ENCODE results near the gene CDON.

GRCh38 chr11:125977333-125977732 lies 85.3 kb downstream of the CDON start:
- TF ChIP-seq, protein P1, sequence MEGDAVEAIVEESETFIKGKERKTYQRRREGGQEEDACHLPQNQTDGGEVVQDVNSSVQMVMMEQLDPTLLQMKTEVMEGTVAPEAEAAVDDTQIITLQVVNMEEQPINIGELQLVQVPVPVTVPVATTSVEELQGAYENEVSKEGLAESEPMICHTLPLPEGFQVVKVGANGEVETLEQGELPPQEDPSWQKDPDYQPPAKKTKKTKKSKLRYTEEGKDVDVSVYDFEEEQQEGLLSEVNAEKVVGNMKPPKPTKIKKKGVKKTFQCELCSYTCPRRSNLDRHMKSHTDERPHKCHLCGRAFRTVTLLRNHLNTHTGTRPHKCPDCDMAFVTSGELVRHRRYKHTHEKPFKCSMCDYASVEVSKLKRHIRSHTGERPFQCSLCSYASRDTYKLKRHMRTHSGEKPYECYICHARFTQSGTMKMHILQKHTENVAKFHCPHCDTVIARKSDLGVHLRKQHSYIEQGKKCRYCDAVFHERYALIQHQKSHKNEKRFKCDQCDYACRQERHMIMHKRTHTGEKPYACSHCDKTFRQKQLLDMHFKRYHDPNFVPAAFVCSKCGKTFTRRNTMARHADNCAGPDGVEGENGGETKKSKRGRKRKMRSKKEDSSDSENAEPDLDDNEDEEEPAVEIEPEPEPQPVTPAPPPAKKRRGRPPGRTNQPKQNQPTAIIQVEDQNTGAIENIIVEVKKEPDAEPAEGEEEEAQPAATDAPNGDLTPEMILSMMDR (conservative IDR thresholded peaks at IDR 0.05; ENCODE audit: low read depth, low read length): no peak
- TF ChIP-seq EZH2 (IDR thresholded peaks at IDR 0.05; ENCODE audit: low read length, unreplicated experiment) (no peak), EZH2phosphoT487 (IDR thresholded peaks at IDR 0.05; ENCODE audit: borderline replicate concordance, low read length) (no peak)
